GM19025 (cell line): ENCODE results near the gene MICU1.
A peak's percentile ranks its signal among the peaks of the same experiment; 100 is the strongest.

Experiments
- ATAC-seq: cut with Tn5 transposase; IDR thresholded peaks from one replicate; pipeline ENCODE4 v1.9.1; 2021; ENCODE audit warnings: mild to moderate bottlenecking, low read depth, moderate library complexity; ENCODE audit not compliant: unreplicated experiment

MICU1 gene

GRCh38 chr10:72319416-72320254 lies 306.2 kb downstream of the MICU1 start:
- peak; percentile 68 for ATAC-seq

DNA sequence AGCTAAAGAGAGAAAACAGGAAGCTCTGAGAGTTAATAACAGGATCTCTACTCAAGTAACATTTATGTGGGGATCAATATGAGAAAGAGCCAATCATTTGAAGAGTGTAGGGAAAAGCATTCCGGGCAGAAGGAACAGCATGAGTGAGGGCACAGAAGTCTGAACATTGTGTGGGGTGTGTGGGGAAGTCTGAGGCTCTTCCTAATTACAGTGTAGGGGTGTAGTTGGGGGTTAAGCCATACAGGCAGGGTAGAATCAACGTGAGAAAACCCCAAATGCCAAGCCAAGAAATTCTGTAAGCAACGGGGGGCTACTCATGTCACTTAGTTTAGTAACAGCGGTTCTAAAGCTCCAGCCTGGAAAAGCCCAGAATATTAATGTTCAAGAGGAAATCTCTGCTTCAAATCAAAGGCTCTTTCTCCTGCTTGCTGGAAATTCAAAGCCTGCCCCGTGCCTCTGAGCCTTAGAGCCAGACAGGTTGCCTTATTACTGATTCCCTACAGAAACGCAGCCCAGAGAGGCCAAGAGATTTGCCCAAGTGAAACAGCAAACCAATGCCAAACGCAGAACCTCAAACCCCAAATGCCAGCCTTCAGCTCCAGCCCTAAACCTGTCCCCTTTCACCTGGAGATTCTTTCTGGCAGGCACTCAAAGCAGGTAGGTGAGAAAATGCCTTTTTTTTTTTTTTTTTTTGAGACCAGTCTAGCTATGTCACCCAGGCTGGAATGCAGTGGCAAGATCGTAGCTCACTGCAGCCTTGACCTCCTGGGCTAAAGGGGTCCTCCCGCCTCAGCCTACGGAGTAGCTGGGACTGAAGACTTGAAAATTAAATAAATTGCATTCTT lies 307.2 kb downstream of the MICU1 start:
- ATAC-seq: no peak
